Breast epithelium (tissue), 3 donors: ENCODE results near the gene HTRA3.

Source experiments
- POLR2A ChIP-seq: fragments of 450-650 bp; IDR thresholded peaks from one replicate; pipeline ENCODE4 v1.6.1; 2016; ENCODE audit warnings: antibody characterized with exemption, mild to moderate bottlenecking, moderate library complexity
- TF ChIP-seq, protein P1 (sequence below), 3 donors: fragments of 450-650 bp; IDR thresholded peaks; one replicate each; pipeline ENCODE4 v1.5.1; 2016 to 2017; ENCODE audit warnings: antibody characterized with exemption in 3 of 3, mild to moderate bottlenecking in 3 of 3, moderate library complexity in 3 of 3

DNA sequence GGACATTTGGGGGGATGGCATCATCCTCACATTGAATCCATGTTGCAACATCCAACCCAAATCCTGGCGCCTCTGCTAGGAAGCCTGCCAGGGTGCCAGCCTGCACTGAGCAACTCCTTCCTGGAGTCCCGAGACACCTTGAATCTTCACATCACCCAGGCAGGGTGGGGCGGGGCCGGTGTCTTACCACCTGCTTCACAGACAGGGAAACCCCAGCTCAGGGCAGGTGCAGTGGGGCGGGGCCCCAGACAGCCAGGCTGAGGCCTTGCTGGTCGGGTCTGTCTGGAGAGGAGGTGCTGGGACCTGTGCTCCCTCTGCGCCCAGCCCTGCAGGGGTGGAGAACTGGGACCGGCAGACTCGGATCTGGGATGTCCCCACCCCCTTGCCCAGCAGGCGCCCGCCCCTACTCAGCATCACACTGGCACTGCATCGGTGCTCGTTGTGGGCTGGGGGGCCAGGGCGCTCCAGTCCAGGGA is 31.5 kb upstream of the HTRA3 start:
- TF ChIP-seq, protein P1, sequence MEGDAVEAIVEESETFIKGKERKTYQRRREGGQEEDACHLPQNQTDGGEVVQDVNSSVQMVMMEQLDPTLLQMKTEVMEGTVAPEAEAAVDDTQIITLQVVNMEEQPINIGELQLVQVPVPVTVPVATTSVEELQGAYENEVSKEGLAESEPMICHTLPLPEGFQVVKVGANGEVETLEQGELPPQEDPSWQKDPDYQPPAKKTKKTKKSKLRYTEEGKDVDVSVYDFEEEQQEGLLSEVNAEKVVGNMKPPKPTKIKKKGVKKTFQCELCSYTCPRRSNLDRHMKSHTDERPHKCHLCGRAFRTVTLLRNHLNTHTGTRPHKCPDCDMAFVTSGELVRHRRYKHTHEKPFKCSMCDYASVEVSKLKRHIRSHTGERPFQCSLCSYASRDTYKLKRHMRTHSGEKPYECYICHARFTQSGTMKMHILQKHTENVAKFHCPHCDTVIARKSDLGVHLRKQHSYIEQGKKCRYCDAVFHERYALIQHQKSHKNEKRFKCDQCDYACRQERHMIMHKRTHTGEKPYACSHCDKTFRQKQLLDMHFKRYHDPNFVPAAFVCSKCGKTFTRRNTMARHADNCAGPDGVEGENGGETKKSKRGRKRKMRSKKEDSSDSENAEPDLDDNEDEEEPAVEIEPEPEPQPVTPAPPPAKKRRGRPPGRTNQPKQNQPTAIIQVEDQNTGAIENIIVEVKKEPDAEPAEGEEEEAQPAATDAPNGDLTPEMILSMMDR (IDR thresholded peaks at IDR 0.05): no peak
- no peak for TF ChIP-seq POLR2A
